KMS-11 (cell line): ENCODE measurements around the gene RNF220.

Experiments used
- H2AFZ ChIP-seq: fragments of 200-600 bp; sonication (generic); 2 replicates; pipeline ENCODE4 v1.6.1; 2016; ENCODE audit warnings: antibody characterized with exemption, mixed run types, low read depth
- H3K27ac ChIP-seq: fragments of 200-600 bp; sonication (generic); 2 replicates; pipeline ENCODE4 v1.6.1; 2016; ENCODE audit warnings: mild to moderate bottlenecking, mixed run types
- H3K27me3 ChIP-seq: fragments of 200-600 bp; sonication (generic); 2 replicates; pipeline ENCODE4 v1.6.1; 2017; ENCODE audit warnings: mild to moderate bottlenecking, low read depth, mixed run types, moderate library complexity; ENCODE audit not compliant: insufficient read depth
- H3K36me3 ChIP-seq: fragments of 200-600 bp; sonication (generic); 2 replicates; pipeline ENCODE4 v1.6.1; 2017; ENCODE audit warnings: mild to moderate bottlenecking, mixed run types; ENCODE audit not compliant: insufficient read depth
- H3K4me1 ChIP-seq: fragments of 200-600 bp; sonication (generic); 2 replicates; pipeline ENCODE4 v1.6.1; 2016; ENCODE audit warnings: mild to moderate bottlenecking, low read depth, mixed run types; ENCODE audit not compliant: poor library complexity, severe bottlenecking
- H3K4me2 ChIP-seq: fragments of 200-600 bp; sonication (generic); 2 replicates; pipeline ENCODE4 v1.7.0; 2016; ENCODE audit warnings: mild to moderate bottlenecking, mixed run types
- H3K4me3 ChIP-seq: fragments of 200-600 bp; sonication (generic); IDR thresholded peaks from 2 replicates; pipeline ENCODE4 v1.6.1; 2017; ENCODE audit warnings: low read depth, low read length, mixed read lengths; ENCODE audit not compliant: insufficient read depth
- H3K79me2 ChIP-seq: fragments of 200-600 bp; sonication (generic); 2 replicates; pipeline ENCODE4 v1.6.1; 2016; ENCODE audit warnings: low read depth, mixed run types; ENCODE audit not compliant: insufficient read depth
- H3K9ac ChIP-seq: fragments of 200-600 bp; sonication (generic); 2 replicates; pipeline ENCODE4 v1.6.1; 2016; ENCODE audit warnings: mild to moderate bottlenecking, mixed run types
- H4K20me1 ChIP-seq: fragments of 200-600 bp; sonication (generic); 2 replicates; pipeline ENCODE4 v1.6.1; 2016; ENCODE audit warnings: mild to moderate bottlenecking, mixed run types; ENCODE audit not compliant: insufficient read depth
- TF ChIP-seq, protein P1 (sequence below): fragments of 200-600 bp; sonication (generic); conservative IDR thresholded peaks from 2 replicates; pipeline ENCODE4 v1.6.1; 2017; ENCODE audit warnings: low read depth, mild to moderate bottlenecking, antibody characterized with exemption, low read length, moderate library complexity, mixed read lengths

RNF220 gene

DNA sequence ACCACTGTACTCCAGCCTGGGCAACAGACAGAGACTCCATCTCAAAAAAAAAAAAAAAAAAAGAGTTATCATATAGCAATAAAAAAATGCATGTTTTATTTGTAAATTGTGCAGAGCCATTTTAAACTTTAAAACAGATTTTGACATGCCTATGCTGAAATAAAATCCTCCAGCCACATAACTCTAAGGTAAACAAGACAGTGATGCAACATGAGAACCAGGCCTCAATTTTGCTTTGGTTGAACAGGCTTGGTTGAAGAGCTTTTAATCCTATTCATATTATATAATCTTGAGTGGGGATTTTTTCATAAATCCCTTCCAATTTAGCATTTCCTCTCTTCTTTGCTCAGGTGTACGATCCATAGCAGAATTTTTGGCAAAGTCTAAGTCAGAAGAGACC is 295.5 kb downstream of the RNF220 start:
- Histone ChIP-seq H3K4me1 (no peaks in the 10 kb centered on the region), H3K4me3 (no peak overlapping the region), H3K79me2 (no peaks in the 10 kb centered on the region), H4K20me1 (no peaks in the 10 kb centered on the region), H3K27ac (no peak overlapping the region), H3K4me2 (no peak overlapping the region), H3K9ac (no peak overlapping the region), H2AFZ (no peak overlapping the region), H3K27me3 (no peaks in the 10 kb centered on the region), H3K36me3 (no peaks in the 10 kb centered on the region)
- TF ChIP-seq, protein P1, sequence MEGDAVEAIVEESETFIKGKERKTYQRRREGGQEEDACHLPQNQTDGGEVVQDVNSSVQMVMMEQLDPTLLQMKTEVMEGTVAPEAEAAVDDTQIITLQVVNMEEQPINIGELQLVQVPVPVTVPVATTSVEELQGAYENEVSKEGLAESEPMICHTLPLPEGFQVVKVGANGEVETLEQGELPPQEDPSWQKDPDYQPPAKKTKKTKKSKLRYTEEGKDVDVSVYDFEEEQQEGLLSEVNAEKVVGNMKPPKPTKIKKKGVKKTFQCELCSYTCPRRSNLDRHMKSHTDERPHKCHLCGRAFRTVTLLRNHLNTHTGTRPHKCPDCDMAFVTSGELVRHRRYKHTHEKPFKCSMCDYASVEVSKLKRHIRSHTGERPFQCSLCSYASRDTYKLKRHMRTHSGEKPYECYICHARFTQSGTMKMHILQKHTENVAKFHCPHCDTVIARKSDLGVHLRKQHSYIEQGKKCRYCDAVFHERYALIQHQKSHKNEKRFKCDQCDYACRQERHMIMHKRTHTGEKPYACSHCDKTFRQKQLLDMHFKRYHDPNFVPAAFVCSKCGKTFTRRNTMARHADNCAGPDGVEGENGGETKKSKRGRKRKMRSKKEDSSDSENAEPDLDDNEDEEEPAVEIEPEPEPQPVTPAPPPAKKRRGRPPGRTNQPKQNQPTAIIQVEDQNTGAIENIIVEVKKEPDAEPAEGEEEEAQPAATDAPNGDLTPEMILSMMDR, result no peak

DNA sequence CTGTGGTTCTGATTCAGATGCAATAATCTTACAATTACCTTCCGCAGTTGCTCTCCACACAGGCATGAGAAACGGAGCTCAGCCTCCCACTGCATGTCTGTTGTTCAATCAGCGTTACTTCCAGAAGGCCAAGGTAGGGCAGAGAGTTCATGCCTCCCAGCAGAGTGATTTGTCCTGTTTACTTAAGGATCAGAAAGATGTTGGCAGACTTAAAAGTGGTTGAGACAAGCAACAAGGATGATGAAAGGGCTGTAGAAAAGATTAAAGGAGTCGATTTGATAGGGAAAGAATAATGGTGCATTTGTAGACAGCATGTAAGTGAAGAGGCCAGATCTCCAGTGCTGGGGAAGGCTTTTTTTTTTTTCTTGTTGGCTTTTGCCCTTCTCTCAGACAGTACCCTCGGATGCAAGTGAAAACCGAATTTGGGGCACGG is 296.1 kb downstream of the RNF220 start:
- no peak overlapping the region for H3K4me2 ChIP-seq
- H3K4me1 ChIP-seq, result no peaks in the 10 kb centered on the region
- no peaks in the 10 kb centered on the region for H3K36me3 ChIP-seq
- no peak overlapping the region for H3K4me3 ChIP-seq
- H2AFZ ChIP-seq, result no peak overlapping the region
- TF ChIP-seq, protein P1, result no peak
- H3K27me3 ChIP-seq, result no peaks in the 10 kb centered on the region
- H4K20me1 ChIP-seq, result no peaks in the 10 kb centered on the region
- no peak overlapping the region for H3K27ac ChIP-seq
- no peaks in the 10 kb centered on the region for H3K79me2 ChIP-seq
- no peak overlapping the region for H3K9ac ChIP-seq
